ENCODE data around the gene CFAP46. TPM values are rescaled to one million over a fixed set of nuclear protein-coding genes. Genes with fewer than 3 reads are reported as not detected.

Gene CFAP46
- total and polyA plus RNA-seq, 2 of the 4 experiments (the other 2 are of a cell fraction): 1.3 to 1.8 TPM

- no peak overlapping the region for H3K56ac ChIP-seq (ENCODE audit: extremely low read depth, insufficient read depth, low read length)
- H3K4me2 ChIP-seq (ENCODE audit: low read depth, low read length): no peak overlapping the region
- intact Hi-C loops (cut with micrococcal nuclease) (no loop called here), in situ Hi-C loops (cut with MboI; ENCODE audit: low sequenced_read_pairs) (no loop called here), dilution Hi-C loops (cut with HindIII; ENCODE audit: low sequenced_read_pairs, unreplicated experiment) (no loop called here)
- no peak overlapping the region for H4K5ac ChIP-seq (ENCODE audit: low read depth, low read length)
- BruUV-seq (replicated peaks): no TSS peak
- H3K18ac ChIP-seq (ENCODE audit: low read depth, low read length): no peak overlapping the region
- no peak overlapping the region for H2BK120ac ChIP-seq (ENCODE audit: low read depth, low read length)
- no peaks in the 10 kb centered on the region for H3K79me1 ChIP-seq (ENCODE audit: low read depth in 1 of 2, low read length in 2 of 2)
- H2AFZ ChIP-seq (replicated peaks; ENCODE audit: low read length, poor library complexity): no peak overlapping the region
- H4K91ac ChIP-seq (ENCODE audit: insufficient read depth, low read depth, low read length): no peak overlapping the region
- H2AK9ac ChIP-seq (replicated peaks; ENCODE audit: low read depth, low read length, poor library complexity): no peak overlapping the region
- H3K4me3 ChIP-seq (ENCODE audit: insufficient read depth, low read depth, low read length): no peak overlapping the region
- no peak overlapping the region for H3K23ac ChIP-seq (ENCODE audit: low read depth, low read length)
- ChIA-PET CTCF (no interaction called here), POLR2A (ENCODE audit: unreplicated experiment) (no interaction called here)
- no peak overlapping the region for H2BK15ac ChIP-seq (ENCODE audit: low read depth, low read length)
- no peaks in the 10 kb centered on the region for H3K9me1 ChIP-seq (ENCODE audit: insufficient read depth, low read length)
- H3K9me3 ChIP-seq (ENCODE audit: control insufficient read depth, insufficient read depth, low read length): no peaks in the 10 kb centered on the region
- H4K20me1 ChIP-seq (ENCODE audit: insufficient read depth, low read length): no peaks in the 10 kb centered on the region
- H3K27me3 ChIP-seq (ENCODE audit: control insufficient read depth, insufficient read depth, low read length): peaks cover 11% of the 10 kb centered on the region
- H2BK20ac ChIP-seq (ENCODE audit: low read depth, low read length): no peak overlapping the region
- H3K27ac ChIP-seq (ENCODE audit: insufficient read depth, low read length): no peak overlapping the region
- no peak overlapping the region for H4K8ac ChIP-seq (ENCODE audit: low read depth in 2 of 2, low read length in 2 of 2)
- TF ChIP-seq CTCF (conservative IDR thresholded peaks at IDR 0.05; ENCODE audit: low read depth, low read length) (no peak), RAD21 (IDR thresholded peaks at IDR 0.05; ENCODE audit: low read length) (no peak), USF2 (IDR thresholded peaks at IDR 0.05; ENCODE audit: low read depth, low read length) (no peak), POLR2A (IDR thresholded peaks at IDR 0.05; ENCODE audit: low read depth, low read length) (no peak), CEBPB (IDR thresholded peaks at IDR 0.05; ENCODE audit: low read depth, low read length) (no peak), BHLHE40 (IDR thresholded peaks at IDR 0.05; ENCODE audit: low read depth, low read length) (no peak), RFX5 (IDR thresholded peaks at IDR 0.05; ENCODE audit: low read depth, low read length) (no peak), MAFK (IDR thresholded peaks at IDR 0.05; ENCODE audit: low read depth, low read length) (no peak), FOS (IDR thresholded peaks at IDR 0.05; ENCODE audit: low read depth, low read length) (no peak), MAZ (IDR thresholded peaks at IDR 0.05; ENCODE audit: borderline replicate concordance, low read depth, low read length) (no peak), MXI1 (IDR thresholded peaks at IDR 0.05; ENCODE audit: borderline replicate concordance, low read depth, low read length) (no peak), SMC3 (IDR thresholded peaks at IDR 0.05; ENCODE audit: low read depth, low read length) (no peak), RCOR1 (IDR thresholded peaks at IDR 0.05; ENCODE audit: insufficient replicate concordance, low read length) (no peak), CHD1 (IDR thresholded peaks at IDR 0.05; ENCODE audit: low read depth, low read length) (no peak), ELK1 (IDR thresholded peaks at IDR 0.05; ENCODE audit: borderline replicate concordance, low read depth, low read length) (no peak)
- H2BK5ac ChIP-seq (ENCODE audit: low read depth, low read length, poor library complexity, severe bottlenecking): no peak overlapping the region
- 59% methylated on average over 3 of the region's 18 CpGs; no CpG with 5 or more reads in 1 of the 2 experiments for WGBS, 2 experiments (ENCODE audit: extremely low coverage in 2 of 2, insufficient read length in 1 of 2)
- ATAC-seq (ENCODE audit: low read depth) (no peak), DNase-seq (no peak)
- no peaks in the 10 kb centered on the region for H3K4me1 ChIP-seq (ENCODE audit: control insufficient read depth, insufficient read depth, low read length)
- no peak overlapping the region for H2AK5ac ChIP-seq (ENCODE audit: low read depth, low read length)
- no peaks in the 10 kb centered on the region for H3K36me3 ChIP-seq (ENCODE audit: control insufficient read depth, insufficient read depth, low read length)
- no peak overlapping the region for H3K9ac ChIP-seq (ENCODE audit: low read depth, low read length)
- no peak overlapping the region for H3K14ac ChIP-seq (replicated peaks; ENCODE audit: low read depth, low read length)
- H3K4ac ChIP-seq (ENCODE audit: low read depth, low read length): no peak overlapping the region
Measured at GRCh38 chr10:132884041-132884440, 58.3 kb downstream of the CFAP46 start.
